GM12892 (cell line): ENCODE data around the gene GABPB2.

Experiments
- POLR2A ChIP-seq: IDR thresholded peaks from 2 replicates; pipeline ENCODE4 v1.6.1; 2011; ENCODE audit warnings: low read depth, low read length, control low read depth
- POLR2AphosphoS5 ChIP-seq: IDR thresholded peaks from 2 replicates; pipeline ENCODE4 v1.6.1; 2011; ENCODE audit warnings: low read depth, low read length, control low read depth

GRCh38 chr1:151144474-151145303 is 74.1 kb downstream of the GABPB2 start:
- TF ChIP-seq POLR2A (no peak), POLR2AphosphoS5 (no peak)
